GM19372 (cell line): Measurements from ENCODE around the gene PRCD.
A peak's percentile ranks its signal among the peaks of the same experiment; 100 is the strongest.
"Not testable (repeated sequence)": the region's sequence is repeated elsewhere in the genome, so short reads cannot be mapped to it uniquely, and the experiment has no call there.

Source experiments
- ATAC-seq: cut with Tn5 transposase; IDR thresholded peaks from one replicate; pipeline ENCODE4 v1.9.1; 2021; ENCODE audit warnings: mild to moderate bottlenecking, low read depth, moderate library complexity; ENCODE audit not compliant: unreplicated experiment

PRCD gene

DNA sequence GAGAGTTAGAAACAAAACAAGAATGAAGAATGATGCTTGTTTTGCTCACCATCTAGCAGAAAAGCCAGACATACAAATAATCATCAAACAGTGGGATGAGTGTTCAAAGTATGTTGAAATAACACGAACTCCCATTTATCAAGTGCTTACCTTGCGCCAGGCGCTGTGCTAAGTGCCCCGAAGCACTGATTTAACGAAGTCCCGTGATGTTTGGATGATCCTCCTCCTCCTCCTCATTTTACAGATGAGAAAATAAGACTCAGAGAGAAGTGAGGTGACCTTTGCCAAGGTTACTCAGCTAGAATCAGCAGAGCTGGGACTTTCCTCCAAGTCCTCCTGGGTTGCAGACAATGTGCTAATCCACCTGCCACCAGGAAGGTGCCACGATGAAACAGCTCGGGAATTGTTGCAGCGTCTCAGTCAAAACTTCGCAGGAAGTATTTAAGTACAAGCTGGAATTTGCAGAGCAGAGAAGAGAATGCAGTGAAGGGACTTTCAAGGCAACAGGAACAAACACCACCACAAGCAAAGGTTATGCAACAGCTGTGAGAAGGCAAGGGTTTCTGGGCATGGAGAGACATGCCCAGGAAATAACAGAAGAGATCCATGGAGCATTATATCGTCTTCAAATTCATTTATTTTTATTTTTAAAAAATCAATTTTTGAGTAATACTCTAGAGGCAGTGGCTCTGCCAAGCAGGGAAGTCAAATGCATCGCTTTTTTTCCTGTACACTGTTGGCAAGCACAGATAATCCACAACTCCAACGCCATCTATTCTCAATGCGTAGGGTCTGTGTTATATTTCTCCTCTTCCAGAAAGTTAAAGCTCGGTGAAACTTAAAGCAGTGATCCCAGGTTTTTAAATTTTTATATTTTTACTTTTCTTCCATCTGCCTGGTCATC is 11.1 kb downstream of the PRCD start:
- no peak for ATAC-seq

DNA sequence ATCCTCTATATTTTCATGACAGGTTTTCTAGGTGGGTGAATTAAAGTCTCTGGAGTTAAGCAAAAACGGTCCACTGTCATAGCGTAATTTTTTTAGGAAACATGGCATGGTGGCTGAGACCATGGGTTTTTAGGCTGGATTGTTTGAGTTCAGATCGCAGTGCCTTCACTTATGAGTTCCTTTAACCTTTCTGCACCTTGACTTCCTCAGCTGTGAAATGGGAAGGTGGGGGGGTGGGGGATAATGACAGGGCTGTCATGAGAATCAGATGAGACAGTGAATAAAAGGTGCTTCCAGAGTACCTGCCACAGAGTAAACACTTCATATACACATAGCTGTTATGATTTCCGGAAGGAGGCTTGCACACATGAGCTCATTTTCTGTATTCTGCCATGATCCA is 11.8 kb downstream of the PRCD start:
- ATAC-seq, result no peak

DNA sequence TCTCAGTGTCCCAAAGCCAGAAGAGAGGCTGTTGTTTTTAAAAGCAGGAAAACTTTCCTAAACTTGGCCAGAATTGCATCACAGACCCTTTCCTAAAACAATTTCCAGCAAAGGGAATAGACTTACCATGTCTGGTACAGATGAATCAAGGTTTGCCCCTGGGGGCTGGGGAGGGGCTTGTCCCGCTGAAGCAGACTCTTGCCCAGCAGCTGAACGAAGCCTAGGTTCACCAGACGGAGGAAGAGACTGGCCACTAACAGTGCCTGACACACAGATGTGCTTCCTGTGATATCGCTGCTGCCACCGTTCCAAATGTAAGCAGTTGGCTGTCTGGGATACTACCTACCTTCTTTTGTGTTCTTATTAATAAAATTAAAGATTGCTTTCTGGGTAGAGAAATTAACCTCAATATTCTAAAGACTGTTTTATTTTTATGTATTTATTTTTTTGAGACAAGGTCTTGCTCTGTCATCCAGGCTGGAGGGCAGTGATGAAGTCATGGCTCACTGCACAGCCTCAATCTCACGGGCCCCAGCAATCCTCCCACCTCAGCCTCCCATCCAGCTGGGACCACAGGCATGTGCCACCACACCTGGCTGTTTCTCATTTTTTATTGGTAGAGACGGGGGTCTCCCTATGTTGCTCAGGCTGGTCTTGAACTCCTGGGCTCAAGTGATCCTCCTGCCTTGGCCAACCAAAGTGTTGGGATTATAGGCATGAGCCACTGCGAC is 13.5 kb downstream of the PRCD start:
- no peak for ATAC-seq

DNA sequence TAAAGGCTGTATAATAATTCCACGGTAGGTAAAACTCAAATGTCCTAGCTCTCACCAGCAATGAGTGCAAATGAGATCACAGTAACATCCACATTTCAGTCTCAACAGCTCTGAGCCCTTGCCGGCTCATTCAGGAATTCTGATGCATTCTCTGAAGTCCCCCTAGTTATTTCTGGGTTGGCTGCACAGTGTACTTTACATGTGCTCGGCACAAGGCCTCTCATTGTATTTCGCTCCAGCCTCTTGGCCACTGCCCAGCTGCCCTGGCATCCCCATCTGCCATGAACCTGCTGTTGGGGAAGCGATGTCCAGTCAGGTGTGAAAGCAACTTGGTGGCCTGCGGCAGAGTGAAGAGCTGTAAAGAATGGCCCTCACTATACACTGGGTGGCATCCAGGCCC is 14.3 kb downstream of the PRCD start:
- no peak for ATAC-seq

DNA sequence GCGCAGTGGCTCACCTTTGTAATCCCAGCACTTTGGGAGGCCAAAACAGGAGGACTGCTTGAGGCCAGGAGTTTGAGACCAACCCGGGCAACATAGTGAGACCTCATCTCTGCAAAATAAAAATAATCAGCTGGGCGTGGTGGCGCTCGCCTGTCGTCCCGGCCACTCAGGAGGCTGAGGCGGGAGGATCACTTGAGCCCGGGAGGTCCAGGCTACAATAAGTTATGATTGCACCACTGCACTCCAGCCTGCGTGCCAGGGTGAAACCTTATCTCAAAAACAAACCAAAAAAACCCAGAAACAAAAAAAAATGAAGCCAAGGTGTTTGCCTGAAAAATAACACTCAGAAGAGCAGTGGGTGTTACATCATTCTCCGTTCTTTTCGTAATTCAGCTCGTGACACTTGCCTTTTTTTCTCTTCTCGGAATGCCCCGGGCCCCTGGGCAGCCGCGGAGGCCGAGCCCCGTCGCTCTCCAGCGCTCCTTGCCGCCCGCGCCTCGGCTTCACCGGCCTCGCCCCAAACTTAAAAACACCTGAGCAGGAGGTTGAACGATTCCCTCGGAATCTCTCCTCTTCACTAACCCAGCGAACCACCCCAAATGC is 17.0 kb downstream of the PRCD start:
- ATAC-seq, result no peak

DNA sequence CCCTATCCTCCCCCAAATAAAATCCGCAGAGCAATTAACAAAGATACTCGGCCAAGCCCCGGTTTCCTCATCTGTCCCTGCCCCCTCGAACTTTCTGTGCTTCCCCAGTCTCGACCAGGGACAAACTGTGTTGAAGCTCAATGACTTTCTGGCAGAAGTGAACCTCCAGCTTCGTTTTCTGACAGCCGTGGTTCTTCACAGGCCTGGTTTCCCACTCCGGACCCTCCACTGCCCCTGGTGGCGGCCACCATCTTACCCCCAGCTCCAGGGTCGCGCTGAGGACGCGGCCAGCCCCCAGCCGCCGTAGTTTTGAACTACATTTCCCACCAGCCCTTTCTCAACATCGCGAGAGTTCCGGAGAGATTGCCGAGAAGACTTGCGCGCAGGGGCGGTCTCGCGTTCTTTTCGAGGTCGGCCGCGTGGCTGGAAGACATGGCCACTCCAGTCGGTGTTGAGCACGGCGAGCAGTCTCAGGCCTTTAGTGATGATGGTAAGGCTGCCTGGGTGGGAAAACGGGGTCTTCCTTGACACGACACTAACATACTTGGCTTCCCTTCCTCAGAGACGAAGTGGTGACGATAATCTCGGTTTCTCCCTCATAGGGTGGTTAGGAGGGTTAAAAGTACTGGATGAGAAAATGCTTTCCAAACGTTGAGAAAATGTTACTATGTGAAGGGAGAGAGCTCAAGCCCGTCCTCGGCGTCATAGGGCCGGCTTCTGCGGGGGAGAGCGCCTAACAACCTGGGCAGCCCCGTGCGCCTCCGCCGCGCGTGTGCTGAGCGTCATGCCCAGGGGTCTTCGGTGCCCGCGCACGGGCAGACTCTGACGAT is 17.7 kb downstream of the PRCD start:
- ATAC-seq, result peak; percentile 86

DNA sequence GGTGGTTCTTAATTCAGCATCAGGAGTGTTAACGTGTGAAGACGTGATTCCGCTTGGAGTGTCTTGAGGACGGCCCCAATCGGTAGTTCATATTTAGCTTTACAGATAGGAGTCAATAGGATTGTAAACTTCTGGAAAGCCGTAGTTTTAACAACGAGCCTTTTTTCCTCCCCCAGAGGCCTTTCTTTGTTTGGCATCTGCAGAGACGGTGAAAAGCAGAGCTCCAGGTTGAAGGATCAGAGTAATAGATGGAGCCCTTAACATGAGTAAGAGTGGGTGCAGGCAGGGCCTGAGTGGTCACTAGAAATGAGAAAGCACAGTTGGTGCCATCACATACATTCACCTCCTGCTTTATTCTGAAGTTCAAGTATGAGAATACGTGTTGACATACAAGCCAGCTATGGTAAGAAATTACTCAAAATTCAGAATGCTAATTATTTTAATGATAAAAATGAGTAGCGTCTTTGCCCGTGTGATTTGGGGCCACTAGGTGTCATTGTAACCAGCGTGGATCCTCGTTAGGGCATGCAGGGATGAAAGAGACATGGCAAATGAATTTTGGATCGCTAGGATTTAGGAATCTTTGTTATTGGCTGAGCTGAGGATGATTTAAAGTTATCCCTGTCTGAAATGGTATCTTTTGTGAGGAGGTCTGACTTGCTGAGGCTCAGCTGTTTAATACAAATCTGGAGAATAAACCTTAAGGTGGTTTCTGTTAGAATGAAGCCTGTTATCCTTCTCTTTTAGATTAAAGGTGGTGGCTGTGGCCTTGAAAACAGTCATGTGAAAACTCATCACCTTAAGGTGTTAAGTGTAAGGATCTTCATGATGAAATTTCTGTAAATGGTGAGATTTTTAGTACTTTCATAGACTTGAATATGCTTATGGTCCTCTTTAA is 18.6 kb downstream of the PRCD start:
- ATAC-seq, result no peak

DNA sequence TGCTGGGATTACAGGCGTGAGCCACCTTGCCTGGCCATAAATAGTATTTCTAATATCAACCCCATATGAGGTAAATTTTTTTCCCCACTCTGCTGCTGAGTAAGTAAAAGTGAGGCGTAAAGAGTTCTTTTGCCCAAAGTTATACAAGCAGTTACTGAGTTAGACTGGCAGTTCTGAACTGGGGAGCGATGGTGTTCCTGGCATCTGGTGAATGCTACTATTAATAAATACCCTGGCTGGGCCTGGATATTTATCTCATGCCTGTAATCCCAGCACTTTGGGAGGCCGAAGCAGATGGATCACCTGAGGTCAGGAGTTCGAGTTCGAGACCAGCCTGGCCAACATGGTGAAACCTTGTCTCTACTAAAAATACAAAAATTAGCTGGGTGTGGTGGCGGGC is 19.6 kb downstream of the PRCD start:
- not testable (repeated sequence) for ATAC-seq

DNA sequence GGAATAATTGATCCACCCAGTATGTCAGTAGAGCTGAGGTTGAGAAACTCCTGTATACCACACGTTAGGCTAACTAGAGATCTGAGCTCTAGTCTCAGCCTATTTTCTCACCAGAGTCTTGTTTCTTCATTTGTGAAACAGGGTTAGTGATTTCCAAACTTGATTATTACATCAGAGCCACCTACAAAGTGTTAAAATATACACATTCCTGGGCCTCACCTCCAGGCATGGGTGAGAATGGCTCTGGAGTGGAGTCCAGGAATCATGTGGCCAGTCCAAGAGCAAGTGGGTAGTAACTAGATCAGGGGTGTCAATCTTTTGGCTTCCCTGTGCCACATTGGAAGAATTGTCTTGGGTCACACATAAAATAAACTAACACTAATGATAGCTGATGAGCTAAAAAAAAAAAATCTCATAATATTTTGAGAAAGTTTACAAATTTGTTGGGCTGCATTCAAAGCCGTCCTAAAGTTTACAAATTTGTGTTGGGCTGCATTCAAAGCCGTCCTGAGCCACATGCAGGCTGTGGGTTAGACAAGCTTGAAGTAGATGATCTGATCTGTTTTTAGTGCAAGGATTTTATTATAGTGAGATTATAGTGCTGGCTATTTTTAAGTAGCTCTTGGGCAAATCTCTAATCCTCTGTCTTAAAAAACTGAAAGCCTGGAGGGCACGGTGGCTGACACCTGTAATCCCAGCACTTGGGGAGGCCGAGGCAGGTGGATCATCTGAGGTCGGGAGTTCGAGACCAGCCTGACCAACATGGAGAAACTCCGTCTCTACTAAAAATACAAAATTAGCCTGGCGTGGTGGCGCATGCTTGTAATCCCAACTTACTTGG is 20.4 kb downstream of the PRCD start:
- no peak for ATAC-seq

DNA sequence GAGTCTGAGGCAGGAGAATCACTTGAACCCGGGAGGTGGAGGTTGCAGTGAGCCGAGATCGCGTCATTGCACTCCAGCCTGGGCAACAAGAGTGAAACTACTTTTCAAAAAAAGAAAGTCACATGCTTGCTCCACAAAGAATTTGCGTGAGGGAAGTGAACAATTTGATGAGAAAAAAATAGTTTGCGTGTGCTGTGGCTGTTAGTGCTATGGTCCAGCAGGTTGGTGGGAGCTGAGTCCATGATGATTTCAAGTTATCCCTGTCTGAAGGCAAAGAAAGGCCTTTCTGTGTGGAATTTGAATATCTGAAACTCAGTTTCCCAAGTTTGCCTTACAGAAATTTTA is 21.0 kb downstream of the PRCD start:
- ATAC-seq, result no peak

DNA sequence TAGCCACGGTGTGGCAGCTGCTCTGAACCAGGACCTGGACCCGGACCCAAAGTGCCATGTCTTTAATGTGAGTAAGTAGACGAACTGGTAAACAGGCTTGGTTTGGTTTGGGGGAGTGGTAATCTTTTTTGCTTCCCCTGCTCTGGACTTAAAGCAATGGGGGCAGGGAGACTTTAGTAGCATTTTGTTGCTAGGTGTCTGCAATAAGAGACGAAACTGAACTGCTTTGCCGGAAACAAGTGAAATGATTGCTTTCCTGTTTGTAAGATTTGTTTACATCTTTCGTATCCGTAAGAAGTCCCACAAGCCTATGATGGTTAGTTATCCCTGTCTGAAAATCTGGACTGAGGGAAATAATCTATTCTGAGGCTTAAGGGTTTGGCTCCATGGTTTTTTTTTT is 21.5 kb downstream of the PRCD start:
- ATAC-seq, result no peak

DNA sequence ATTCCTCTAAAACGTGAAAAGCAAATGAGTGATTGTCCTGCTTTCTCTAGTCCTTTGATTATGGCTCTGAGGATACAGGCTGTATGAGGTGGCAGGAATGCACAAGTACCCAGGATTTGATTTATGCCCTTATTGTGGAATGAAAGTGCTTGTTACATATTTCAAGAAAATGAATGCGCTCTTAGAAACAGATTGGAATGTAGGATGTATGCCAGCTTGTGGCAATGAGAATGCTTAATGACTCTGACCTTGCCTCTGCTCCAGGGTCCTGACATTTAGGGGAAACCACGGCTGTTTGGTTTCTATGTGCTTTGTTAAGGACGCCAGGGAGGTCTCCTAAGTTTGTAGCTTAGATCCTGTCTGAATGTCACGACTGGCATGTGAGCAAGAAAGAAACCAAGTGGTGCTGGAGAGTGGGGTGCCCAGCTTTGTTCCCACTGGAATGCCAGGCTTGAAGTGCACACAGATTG is 22.0 kb downstream of the PRCD start:
- no peak for ATAC-seq

DNA sequence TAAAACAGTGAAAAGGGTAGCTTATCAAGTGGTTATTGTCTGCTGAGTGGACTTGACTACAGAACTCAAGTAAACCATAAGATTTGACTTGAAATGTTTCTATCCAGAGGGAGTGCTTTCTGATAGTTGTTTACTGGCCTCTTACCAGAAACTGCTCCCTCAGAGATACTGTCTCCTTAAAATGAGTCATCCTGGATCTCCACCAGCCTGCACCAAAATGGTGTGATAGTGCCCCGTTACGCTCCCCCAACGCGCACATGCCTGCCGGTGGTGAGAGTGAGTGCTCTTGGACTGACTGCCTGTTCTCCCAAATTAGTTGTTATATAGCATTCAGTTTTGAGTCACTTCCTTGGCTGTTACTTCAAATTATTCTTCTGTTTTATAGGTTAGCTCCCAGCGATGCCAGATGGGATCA is 22.9 kb downstream of the PRCD start:
- no peak for ATAC-seq

DNA sequence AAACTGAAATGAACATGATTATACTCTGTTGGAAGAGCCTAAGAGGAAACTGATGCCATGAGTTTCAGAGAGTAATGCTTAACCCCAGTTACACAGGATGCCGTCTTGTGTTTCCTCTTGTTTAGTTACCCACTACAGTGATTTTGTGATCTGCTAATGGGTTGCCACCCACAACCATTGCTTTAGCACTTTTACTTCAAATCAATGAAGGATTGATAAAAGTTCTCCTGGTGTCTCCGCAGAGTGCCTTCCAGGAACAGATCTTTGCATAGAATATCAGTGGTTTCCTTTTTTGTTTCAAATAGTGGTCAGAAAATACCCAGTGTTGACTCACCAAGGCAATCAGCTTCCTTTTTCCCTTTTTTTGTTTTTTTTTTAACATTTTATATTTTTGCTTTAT is 23.5 kb downstream of the PRCD start:
- not testable (repeated sequence) for ATAC-seq

DNA sequence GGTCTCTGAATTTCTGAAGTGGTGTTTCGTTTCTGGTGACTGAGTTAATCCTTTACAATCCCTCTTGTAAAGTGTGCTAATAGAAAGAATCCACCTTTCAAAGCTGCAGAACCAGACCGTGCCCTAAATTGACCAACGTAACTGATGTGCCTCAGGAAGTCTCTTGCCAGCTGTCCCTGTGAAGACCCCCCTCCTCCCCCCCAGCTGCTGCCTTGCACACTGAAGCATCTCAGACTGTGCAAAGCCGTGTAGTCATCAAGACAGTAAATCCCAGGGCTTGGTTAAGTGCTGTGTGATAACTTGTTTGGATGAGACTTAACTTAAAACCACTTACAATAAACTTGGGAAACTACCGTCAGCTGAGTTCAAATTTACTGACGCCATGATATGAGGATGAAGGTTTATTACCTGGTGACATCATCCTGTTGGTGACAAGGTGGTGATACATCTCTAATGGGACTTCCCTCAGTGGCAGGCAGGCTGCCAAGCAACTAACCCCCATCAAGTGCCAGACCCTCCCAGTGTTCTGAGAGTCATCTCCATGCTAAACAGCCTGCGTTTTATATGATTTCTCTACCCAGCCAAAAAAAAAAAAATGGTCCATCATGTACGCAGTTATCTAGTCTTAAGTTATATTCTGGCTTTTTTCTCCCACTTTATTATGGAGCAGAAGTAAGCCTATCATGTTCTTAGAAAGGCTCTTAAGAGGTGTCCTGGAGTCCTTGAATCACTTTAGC is 25.3 kb downstream of the PRCD start:
- ATAC-seq, result not testable (repeated sequence)

DNA sequence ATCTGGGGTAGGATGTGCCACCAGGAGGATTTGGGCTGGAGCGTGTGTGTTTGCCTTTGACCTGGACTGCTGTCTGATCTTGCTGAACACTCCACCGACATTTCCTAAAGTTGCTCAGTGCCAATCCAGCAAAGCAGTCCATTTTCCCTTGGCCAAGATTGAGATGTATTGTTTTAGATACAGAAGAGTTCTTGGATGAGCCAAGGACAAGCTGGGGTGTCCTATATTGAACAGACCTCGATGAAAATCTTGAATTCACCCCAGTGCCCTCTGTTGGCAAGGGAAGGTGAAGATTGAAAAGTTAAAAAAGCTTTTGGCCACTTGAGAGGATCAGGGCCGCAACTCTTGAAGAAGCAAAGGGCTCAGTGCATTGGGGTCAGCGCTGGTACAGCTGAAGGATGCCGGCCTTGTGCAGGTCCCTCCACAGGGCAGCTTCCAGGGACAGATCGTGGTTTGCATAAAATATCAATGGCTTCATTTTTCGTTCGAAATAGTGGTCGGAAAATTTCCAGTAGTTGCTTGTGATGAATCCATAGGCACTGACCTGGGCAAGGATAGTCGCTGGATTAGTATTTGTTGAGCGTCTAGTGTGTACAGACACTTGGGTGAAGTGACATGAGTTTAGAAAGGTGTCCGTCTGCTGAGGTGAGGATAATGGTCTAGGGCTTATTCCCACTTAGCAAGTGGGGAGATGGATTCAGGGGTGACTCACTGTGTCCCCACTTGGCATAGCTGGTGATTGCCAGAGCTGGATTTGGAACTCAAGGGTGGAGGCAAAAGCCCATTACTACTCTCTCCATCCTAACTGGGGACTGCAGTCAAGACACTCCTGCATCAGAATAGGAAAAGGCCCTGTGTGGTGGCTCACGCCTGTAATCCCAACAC is 26.1 kb downstream of the PRCD start:
- ATAC-seq, result no peak

DNA sequence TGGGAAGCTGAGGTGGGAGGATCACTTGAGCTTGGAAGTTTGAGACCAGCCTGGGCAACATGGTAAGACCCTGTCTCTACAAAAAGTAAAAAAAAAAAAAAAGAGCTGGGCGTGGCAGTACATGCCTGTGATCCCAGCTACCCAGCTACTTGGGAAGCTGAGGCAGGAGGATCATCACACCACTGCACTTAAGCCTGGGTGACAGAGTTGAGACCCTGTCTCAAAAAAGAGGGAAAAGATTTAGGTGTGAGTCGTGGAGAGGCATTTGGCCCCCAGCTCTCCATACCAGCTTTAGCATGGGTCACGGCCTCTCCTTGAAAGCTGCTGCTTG is 26.7 kb downstream of the PRCD start:
- ATAC-seq, result no peak
